ENCODE results near the gene KRT78.

The KRT78 gene

GRCh38 chr12:52825961-52826360 is 22.8 kb downstream of the KRT78 start:
- no peak for TF ChIP-seq ZFX (IDR thresholded peaks at IDR 0.05)
- no peak for TF ChIP-seq CTCF (conservative IDR thresholded peaks at IDR 0.05)
- no peak overlapping the region for H3K27ac ChIP-seq

GRCh38 chr12:52824741-52825410 is 23.9 kb downstream of the KRT78 start:
- H3K27ac ChIP-seq, result no peak overlapping the region
- no peak for TF ChIP-seq ZFX (IDR thresholded peaks at IDR 0.05)
- TF ChIP-seq CTCF (conservative IDR thresholded peaks at IDR 0.05), result no peak

- TF ChIP-seq CTCF (conservative IDR thresholded peaks at IDR 0.05), result no peak
- TF ChIP-seq ZFX (IDR thresholded peaks at IDR 0.05), result no peak
- H3K27ac ChIP-seq, result no peak overlapping the region
Observed at GRCh38 chr12:52823761-52824450, 24.9 kb downstream of the KRT78 start.

GRCh38 chr12:52822771-52823510 is 25.9 kb downstream of the KRT78 start:
- TF ChIP-seq CTCF (conservative IDR thresholded peaks at IDR 0.05) (no peak), ZFX (IDR thresholded peaks at IDR 0.05) (no peak)
- no peak overlapping the region for H3K27ac ChIP-seq

GRCh38 chr12:52821826-52822660 is 26.8 kb downstream of the KRT78 start:
- H3K27ac ChIP-seq, result no peak overlapping the region
- TF ChIP-seq CTCF (conservative IDR thresholded peaks at IDR 0.05), result no peak
- no peak for TF ChIP-seq ZFX (IDR thresholded peaks at IDR 0.05)

GRCh38 chr12:52821071-52821730 is 27.6 kb downstream of the KRT78 start:
- no peak overlapping the region for H3K27ac ChIP-seq
- TF ChIP-seq CTCF (conservative IDR thresholded peaks at IDR 0.05) (no peak), ZFX (IDR thresholded peaks at IDR 0.05) (no peak)

Data from C4-2B (cell line).